Colonic mucosa (tissue), 4 donors: ENCODE results near the gene SELENOW. TPM values are rescaled to one million over a fixed set of nuclear protein-coding genes. Genes with fewer than 3 reads are reported as not detected.
"Not testable (repeated sequence)": the region's sequence is repeated elsewhere in the genome, so short reads cannot be mapped to it uniquely, and the experiment has no call there.

Experiments used
- DNase-seq: peaks from one replicate; pipeline ENCODE4 v3.0.0-alpha.2; 2020
- H3K27ac ChIP-seq: fragments of 200-600 bp; one replicate; pipeline ENCODE4 v1.8.0; 2021
- H3K27me3 ChIP-seq: fragments of 200-600 bp; one replicate; pipeline ENCODE4 v1.8.0; 2021
- H3K36me3 ChIP-seq: fragments of 200-600 bp; one replicate; pipeline ENCODE4 v1.8.0; 2021
- H3K4me1 ChIP-seq: fragments of 200-600 bp; one replicate; pipeline ENCODE4 v1.8.0; 2021; ENCODE audit warnings: mild to moderate bottlenecking
- H3K4me3 ChIP-seq: fragments of 200-600 bp; one replicate; pipeline ENCODE4 v1.8.0; 2021
- H3K9ac ChIP-seq, 2 donors: one replicate each; pipeline ENCODE4 v1.7.0; 2013; ENCODE audit warnings: control low read depth in 2 of 2, low read depth in 2 of 2, low read length in 2 of 2
- H3K9me3 ChIP-seq: fragments of 200-600 bp; one replicate; pipeline ENCODE4 v1.8.0; 2021
- CTCF ChIP-seq: fragments of 200-600 bp; IDR thresholded peaks from one replicate; pipeline ENCODE4 v1.8.0; 2022; ENCODE audit warnings: antibody characterized with exemption, mild to moderate bottlenecking
- intact Hi-C: fragments of 100-400 bp; cut with DNase I; formaldehyde crosslinking; loops from one replicate; pipeline ENCODE4 v1.14.1; 2022
- total RNA-seq, 2 donors: library from RNA; stranded (reverse); fragmentation: NEBNext Ultra II Directional in 1 of 2; extraction: Animal tissue kit (Norgen Biotek cat#: 25700) in 1 of 2; gene quantifications; one replicate each; pipeline ENCODE4 v1.2.1, GENCODE V29; 2021
- donor health status: healthy.
- donor health status: DM: no; HTN: no; CAD: no.
- donor health status: DM: no; HTN: no; CAD: no.

The SELENOW gene
- total RNA-seq, 2 donors from 2014 or later, result 280 to 519 TPM

DNA sequence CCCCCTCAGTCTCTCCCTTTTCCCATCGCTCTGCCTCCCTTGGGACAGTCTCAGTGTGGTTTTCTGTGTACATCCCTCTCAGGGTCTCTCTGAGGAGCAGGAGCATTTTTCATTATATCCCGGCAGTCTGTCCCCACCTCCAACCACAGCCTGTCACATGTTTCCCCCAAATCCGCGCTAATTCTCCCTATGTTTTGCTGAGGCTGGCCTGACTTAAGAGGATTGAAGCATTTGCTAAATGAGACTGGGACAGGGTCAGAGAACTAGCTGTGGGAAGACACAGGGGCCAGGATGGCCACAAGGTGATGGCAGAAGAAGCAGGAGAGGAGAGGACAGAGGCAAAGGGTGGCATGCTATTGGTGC, 20.4 kb downstream of the SELENOW start:
- intact Hi-C loops, result no loop called here
- no peak overlapping the region for H3K27ac ChIP-seq

DNA sequence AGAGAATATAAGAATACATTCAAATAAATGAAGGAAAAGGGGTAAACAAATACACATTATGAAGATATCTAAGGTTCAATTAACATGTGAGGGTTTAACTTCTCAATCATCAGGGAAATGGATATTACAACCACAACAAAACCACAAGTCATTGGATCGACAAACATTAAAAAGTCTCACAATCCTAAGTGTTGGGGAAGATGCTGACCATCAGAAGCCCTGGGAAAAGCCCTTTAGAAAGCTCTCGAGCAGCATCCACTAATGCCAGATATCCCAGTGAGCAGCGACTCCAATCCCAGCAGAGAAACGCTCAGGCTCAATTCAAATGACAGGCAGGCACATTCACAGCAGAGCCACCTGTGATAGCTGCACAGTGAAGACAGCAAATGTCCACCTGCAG, 22.8 kb downstream of the SELENOW start:
- H3K36me3 ChIP-seq, result no peaks in the 10 kb centered on the region
- no peak overlapping the region for H3K4me3 ChIP-seq
- no peaks in the 10 kb centered on the region for H3K27me3 ChIP-seq
- H3K9me3 ChIP-seq, result no peaks in the 10 kb centered on the region
- no peak for DNase-seq
- no peak overlapping the region for H3K27ac ChIP-seq
- H3K4me1 ChIP-seq, result no peaks in the 10 kb centered on the region
- H3K9ac ChIP-seq, result no peak overlapping the region
- intact Hi-C loops, result no loop called here
- TF ChIP-seq CTCF, result no peak

More for the DNA sequence above, 20.4 kb downstream of the SELENOW start:
- Histone ChIP-seq H3K27me3 (no peaks in the 10 kb centered on the region), H3K9me3 (no peaks in the 10 kb centered on the region), H3K4me3 (no peak overlapping the region), H3K36me3 (no peaks in the 10 kb centered on the region), H3K4me1 (no peaks in the 10 kb centered on the region), H3K9ac (no peak overlapping the region)
- no peak for DNase-seq
- TF ChIP-seq CTCF, result no peak

- no peak for TF ChIP-seq CTCF
- H3K9me3 ChIP-seq, result no peaks in the 10 kb centered on the region
- no peak overlapping the region for H3K27ac ChIP-seq
- H3K9ac ChIP-seq, result no peak overlapping the region
- intact Hi-C loops, result no loop called here
- H3K27me3 ChIP-seq, result no peaks in the 10 kb centered on the region
- no peaks in the 10 kb centered on the region for H3K4me1 ChIP-seq
- no peaks in the 10 kb centered on the region for H3K36me3 ChIP-seq
- DNase-seq, result no peak
- H3K4me3 ChIP-seq, result no peak overlapping the region
Measured at GRCh38 chr19:47802521-47803043, 24.1 kb downstream of the SELENOW start.

DNA sequence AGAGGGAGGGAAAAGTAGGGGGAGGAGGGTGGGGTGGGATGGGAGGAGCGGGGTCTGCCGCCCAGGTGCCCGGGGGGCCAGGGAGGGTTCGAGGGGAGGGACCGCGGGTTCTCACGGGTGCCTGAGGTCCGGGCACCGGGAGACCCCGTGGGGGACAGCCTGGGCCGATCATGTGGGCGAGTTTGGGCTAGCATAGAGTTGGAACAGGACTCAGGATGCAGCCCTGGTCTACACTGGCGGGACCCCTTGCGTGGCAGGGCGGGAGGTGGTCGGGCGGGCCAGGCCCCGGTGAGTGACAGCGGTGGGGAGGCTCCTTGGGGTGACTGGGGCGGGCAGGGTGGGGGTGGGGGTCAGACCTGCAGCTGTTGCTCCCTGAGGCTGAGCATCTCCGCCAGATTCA, 24.6 kb downstream of the SELENOW start:
- H3K4me3 ChIP-seq, DNase-seq, H3K27ac ChIP-seq, H3K9ac ChIP-seq, H3K27me3 ChIP-seq, intact Hi-C loops, H3K4me1 ChIP-seq, H3K9me3 ChIP-seq, H3K36me3 ChIP-seq: not testable (repeated sequence)

DNA sequence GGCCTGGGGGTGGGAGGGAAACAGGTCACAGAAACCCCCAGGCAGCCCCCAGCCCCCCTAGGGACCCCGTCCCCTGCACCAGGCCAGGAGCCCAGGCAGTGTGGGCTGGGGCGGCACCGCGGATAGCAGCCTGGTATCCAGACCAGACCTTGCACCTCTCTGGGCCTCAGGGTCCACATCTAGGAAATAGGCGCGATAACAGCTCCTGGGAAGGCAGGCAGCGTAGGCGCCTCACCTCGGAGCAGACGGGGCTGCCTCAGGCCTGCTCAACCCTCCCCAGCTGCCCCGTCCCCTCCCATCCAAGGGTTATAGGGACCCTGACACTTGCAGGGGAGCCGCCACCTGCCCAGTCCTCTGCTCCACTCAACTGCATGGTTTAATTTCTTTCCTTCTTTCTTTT, 25.2 kb downstream of the SELENOW start:
- H3K36me3 ChIP-seq, DNase-seq, H3K9me3 ChIP-seq, intact Hi-C loops, H3K27ac ChIP-seq, H3K27me3 ChIP-seq, H3K4me3 ChIP-seq, H3K4me1 ChIP-seq, H3K9ac ChIP-seq: not testable (repeated sequence)

GRCh38 chr19:47804451-47804850, 25.9 kb downstream of the SELENOW start, which contains the start of gene TPRX1:
Gene TPRX1, minus strand, starts transcription at chr19:47804551. Its CDS starts 12 bp downstream, at chr19:47804539.
- H3K27me3 ChIP-seq, DNase-seq, H3K4me1 ChIP-seq, H3K4me3 ChIP-seq, intact Hi-C loops, H3K36me3 ChIP-seq, H3K27ac ChIP-seq, H3K9ac ChIP-seq, H3K9me3 ChIP-seq: not testable (repeated sequence)

- H3K27me3 ChIP-seq, result no peaks in the 10 kb centered on the region
- no peaks in the 10 kb centered on the region for H3K4me1 ChIP-seq
- no peaks in the 10 kb centered on the region for H3K36me3 ChIP-seq
- no peak for DNase-seq
- H3K4me3 ChIP-seq, result no peak overlapping the region
- no peak overlapping the region for H3K27ac ChIP-seq
- no peak overlapping the region for H3K9ac ChIP-seq
- intact Hi-C loops, result no loop called here
- H3K9me3 ChIP-seq, result no peaks in the 10 kb centered on the region
- TF ChIP-seq CTCF, result no peak
Measured at GRCh38 chr19:47805313-47805712, 26.8 kb downstream of the SELENOW start.
